ENCODE results near the gene SERINC3. TPM values are rescaled to one million over a fixed set of nuclear protein-coding genes. Genes with fewer than 3 reads are reported as not detected.

SERINC3 gene
- total and polyA plus RNA-seq, 2 of the 8 experiments (the other 6 are each of a cell fraction or from before 2014, with no cell fraction given) = 47.2 to 66.0 TPM

DNA sequence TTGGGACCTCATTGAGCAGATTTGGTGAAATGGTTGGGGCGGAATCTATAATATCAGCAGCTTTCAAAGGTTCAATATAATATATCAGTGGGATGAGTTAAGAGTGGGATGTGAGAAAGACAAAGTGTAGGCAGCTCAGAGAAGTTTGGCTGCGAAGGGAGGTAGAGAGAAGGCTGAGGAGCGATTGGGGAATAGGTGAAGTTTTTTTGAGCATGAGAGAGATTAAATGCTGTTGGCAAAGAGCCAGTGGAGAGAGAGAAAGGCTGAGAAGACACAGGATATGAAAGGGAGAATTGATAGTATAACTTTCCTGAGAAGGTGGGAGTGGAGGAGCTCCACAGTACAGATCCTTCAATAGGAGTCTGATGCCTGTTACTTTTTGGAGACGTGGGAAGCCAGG is 12.1 kb upstream of the SERINC3 start:
- no peak overlapping the region for H3K23ac ChIP-seq (ENCODE audit: insufficient read length)
- H2BK12ac ChIP-seq (ENCODE audit: low read depth, low read length) = no peak overlapping the region
- no peaks in the 10 kb centered on the region for H3K79me2 ChIP-seq (ENCODE audit: control insufficient read depth in 1 of 2, insufficient read depth in 2 of 2, low read length in 2 of 2)
- peaks cover 6% of the 10 kb centered on the region; the same call in 1 of the 2 replicates for H3K23me2 ChIP-seq (ENCODE audit: low read depth, low read length)
- no peak overlapping the region for H2BK15ac ChIP-seq (ENCODE audit: low read length)
- ChIA-PET CTCF (ENCODE audit: partially characterized antibody) (interaction anchor here (0.7 to 1.3 kb wide), 3 partner anchors 10 to 315 kb away, joined by 3 to 4 read pairs (median 3); no protein-coding TSS in a partner anchor), POLR2A (ENCODE audit: partially characterized antibody) (interaction anchor here (0.6 kb wide), 1 partner anchor 12 kb away, joined by 3 read pairs; the partner anchor contains the start of gene SERINC3)
- no peaks in the 10 kb centered on the region; the same call in 1 of the 2 replicates for H3K79me1 ChIP-seq (ENCODE audit: low read depth, low read length)
- no peaks in the 10 kb centered on the region for H3K27me3 ChIP-seq (replicated peaks in 1 of 4; ENCODE audit: control insufficient read depth in 3 of 4, extremely low read depth in 1 of 4, insufficient read depth in 3 of 4, low read length in 3 of 4)
- no peaks in the 10 kb centered on the region for H3K9me3 ChIP-seq (ENCODE audit: insufficient read depth in 2 of 2, low read depth in 1 of 2, low read length in 1 of 2)
- no peak overlapping the region for H3K18ac ChIP-seq (ENCODE audit: extremely low read depth, low read length)
- no peak overlapping the region for H2BK5ac ChIP-seq (ENCODE audit: low read depth, low read length)
- no peaks in the 10 kb centered on the region for H4K20me1 ChIP-seq (replicated peaks in 1 of 2; ENCODE audit: control insufficient read depth in 1 of 2, insufficient read depth in 2 of 2, low read length in 2 of 2)
- no peak overlapping the region for H4K8ac ChIP-seq (ENCODE audit: extremely low read depth, insufficient read depth, low read length)
- H4K91ac ChIP-seq (replicated peaks; ENCODE audit: insufficient read length, low read length) = no peak overlapping the region
- no peak overlapping the region for H3K27ac ChIP-seq (ENCODE audit: low read depth, low read length)
- no peak overlapping the region for H2AFZ ChIP-seq (ENCODE audit: low read length)
- H3K9ac ChIP-seq (replicated peaks in 1 of 4; ENCODE audit: extremely low read depth in 1 of 4, low read depth in 3 of 4, low read length in 3 of 4) = no peak overlapping the region
- no peak overlapping the region for H2BK20ac ChIP-seq (ENCODE audit: low read length)
- H2BK120ac ChIP-seq (replicated peaks; ENCODE audit: low read depth, low read length) = no peak overlapping the region
- H3K4me1 ChIP-seq (replicated peaks in 1 of 4; ENCODE audit: control insufficient read depth in 3 of 4, insufficient read depth in 4 of 4, low read length in 3 of 4) = peaks cover 0 to 6% (median 0%) of the 10 kb centered on the region in 4 experiments; a peak in 2 of 7 replicates
- no peak overlapping the region for H3K4me2 ChIP-seq (ENCODE audit: insufficient read depth in 1 of 2, low read depth in 2 of 2, low read length in 2 of 2)
- H3K4ac ChIP-seq (replicated peaks; ENCODE audit: insufficient read length, low read depth, low read length) = no peak overlapping the region
- no peak for DNase-seq (ENCODE audit: low read depth in 1 of 2, low spot score in 2 of 2)
- no peak for FAIRE-seq
- no peaks in the 10 kb centered on the region for H3K36me3 ChIP-seq (ENCODE audit: control insufficient read depth in 2 of 4, insufficient read depth in 4 of 4, low read length in 3 of 4)
- H2AK5ac ChIP-seq (ENCODE audit: low read depth, low read length) = no peak overlapping the region
- no peak overlapping the region for H4K5ac ChIP-seq (ENCODE audit: insufficient read length, low read depth, low read length)
- no peak overlapping the region for H3K4me3 ChIP-seq (ENCODE audit: extremely low read depth in 1 of 4, insufficient read depth in 2 of 4, low read depth in 3 of 4, low read length in 4 of 4)
- WGBS, 2 experiments (ENCODE audit: extremely low coverage in 1 of 2, insufficient coverage in 1 of 2, insufficient read length in 1 of 2, insufficient replicate concordance in 2 of 2, low coverage in 1 of 2, low lambda C conversion rate in 2 of 2, missing lambda C conversion rate in 1 of 2) = 84 to 100% methylated on average over 2 to 4 of the region's 4 CpGs
- H3K14ac ChIP-seq (ENCODE audit: insufficient read length) = no peak overlapping the region
- no peak overlapping the region for H3K56ac ChIP-seq (replicated peaks; ENCODE audit: insufficient read length, low read depth, low read length)
- TF ChIP-seq SIRT6 (IDR thresholded peaks at IDR 0.05; ENCODE audit: low read length) (no peak), CBX8 (IDR thresholded peaks at IDR 0.05; ENCODE audit: borderline replicate concordance, low read depth, low read length) (no peak), HDAC6 (IDR thresholded peaks at IDR 0.05; ENCODE audit: low read depth, low read length) (no peak), SP1 (IDR thresholded peaks at IDR 0.05; ENCODE audit: low read depth, low read length) (no peak), YY1 (IDR thresholded peaks at IDR 0.05; ENCODE audit: low read depth, low read length) (no peak), TCF12 (IDR thresholded peaks at IDR 0.05; ENCODE audit: low read depth, low read length) (no peak), POLR2AphosphoS5 (IDR thresholded peaks at IDR 0.05; ENCODE audit: low read depth, low read length) (no peak), CHD1 (IDR thresholded peaks at IDR 0.05; ENCODE audit: low read depth, low read length) (no peak), ZNF274 (IDR thresholded peaks at IDR 0.05; ENCODE audit: borderline replicate concordance, extremely low read depth, low read length) (no peak), SRF (IDR thresholded peaks at IDR 0.05; ENCODE audit: low read depth, low read length) (no peak), GTF2F1 (IDR thresholded peaks at IDR 0.05; ENCODE audit: borderline replicate concordance, low read depth, low read length) (no peak), TAF1 (IDR thresholded peaks at IDR 0.05; ENCODE audit: low read depth, low read length) (no peak), GABPA (IDR thresholded peaks at IDR 0.05; ENCODE audit: borderline replicate concordance, insufficient read depth, low read length) (no peak), RFX5 (IDR thresholded peaks at IDR 0.05; ENCODE audit: borderline replicate concordance, low read depth, low read length) (no peak)
- TF ChIP-seq, protein P1, sequence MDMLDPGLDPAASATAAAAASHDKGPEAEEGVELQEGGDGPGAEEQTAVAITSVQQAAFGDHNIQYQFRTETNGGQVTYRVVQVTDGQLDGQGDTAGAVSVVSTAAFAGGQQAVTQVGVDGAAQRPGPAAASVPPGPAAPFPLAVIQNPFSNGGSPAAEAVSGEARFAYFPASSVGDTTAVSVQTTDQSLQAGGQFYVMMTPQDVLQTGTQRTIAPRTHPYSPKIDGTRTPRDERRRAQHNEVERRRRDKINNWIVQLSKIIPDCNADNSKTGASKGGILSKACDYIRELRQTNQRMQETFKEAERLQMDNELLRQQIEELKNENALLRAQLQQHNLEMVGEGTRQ (IDR thresholded peaks at IDR 0.05; ENCODE audit: low read length) = no peak
